ENCODE data around the gene GPR156.

GRCh38 chr3:120125992-120126391, 159.0 kb downstream of the GPR156 start:
- TF ChIP-seq CTCF (IDR thresholded peaks at IDR 0.05; ENCODE audit: low read depth, low read length, poor library complexity, severe bottlenecking) (no peak), EZH2phosphoT487 (IDR thresholded peaks at IDR 0.05; ENCODE audit: borderline replicate concordance, low read length) (no peak)
